ENCODE data around the gene ARL8B.
A peak's percentile ranks its signal among the peaks of the same experiment; 100 is the strongest.

Gene ARL8B

GRCh38 chr3:5128849-5129248 is 6.8 kb downstream of the ARL8B start:
- no peak overlapping the region for H3K27ac ChIP-seq
- no peak overlapping the region for H3K4me3 ChIP-seq (ENCODE audit: low read depth, low read length)
- DNase-seq = no peak
- peaks cover 3% of the 10 kb centered on the region; the same call in 1 of the 2 replicates for H3K36me3 ChIP-seq
- no peaks in the 10 kb centered on the region for H3K27me3 ChIP-seq (ENCODE audit: insufficient read depth, low read depth, severe bottlenecking)
- H3K9me3 ChIP-seq (ENCODE audit: severe bottlenecking) = no peaks in the 10 kb centered on the region
- TF ChIP-seq CTCF (IDR thresholded peaks at IDR 0.05; ENCODE audit: low read depth, low read length) = no peak

- no peaks in the 10 kb centered on the region; the same call in 1 of the 2 replicates for H3K36me3 ChIP-seq
- no peak for TF ChIP-seq CTCF (IDR thresholded peaks at IDR 0.05; ENCODE audit: low read depth, low read length)
- no peak overlapping the region for H3K27ac ChIP-seq
- H3K9me3 ChIP-seq (ENCODE audit: severe bottlenecking) = no peaks in the 10 kb centered on the region
- H3K27me3 ChIP-seq (ENCODE audit: insufficient read depth, low read depth, severe bottlenecking) = no peaks in the 10 kb centered on the region
- no peak for DNase-seq
- H3K4me3 ChIP-seq (ENCODE audit: low read depth, low read length) = no peak overlapping the region
Observed at GRCh38 chr3:5133239-5134018, 11.3 kb downstream of the ARL8B start.

GRCh38 chr3:5134019-5134391 is 11.9 kb downstream of the ARL8B start:
- H3K27me3 ChIP-seq (ENCODE audit: insufficient read depth, low read depth, severe bottlenecking) = no peaks in the 10 kb centered on the region
- DNase-seq = no peak
- no peak for TF ChIP-seq CTCF (IDR thresholded peaks at IDR 0.05; ENCODE audit: low read depth, low read length)
- no peaks in the 10 kb centered on the region; the same call in 1 of the 2 replicates for H3K36me3 ChIP-seq
- H3K27ac ChIP-seq = no peak overlapping the region
- H3K9me3 ChIP-seq (ENCODE audit: severe bottlenecking) = no peaks in the 10 kb centered on the region
- no peak overlapping the region for H3K4me3 ChIP-seq (ENCODE audit: low read depth, low read length)

DNA sequence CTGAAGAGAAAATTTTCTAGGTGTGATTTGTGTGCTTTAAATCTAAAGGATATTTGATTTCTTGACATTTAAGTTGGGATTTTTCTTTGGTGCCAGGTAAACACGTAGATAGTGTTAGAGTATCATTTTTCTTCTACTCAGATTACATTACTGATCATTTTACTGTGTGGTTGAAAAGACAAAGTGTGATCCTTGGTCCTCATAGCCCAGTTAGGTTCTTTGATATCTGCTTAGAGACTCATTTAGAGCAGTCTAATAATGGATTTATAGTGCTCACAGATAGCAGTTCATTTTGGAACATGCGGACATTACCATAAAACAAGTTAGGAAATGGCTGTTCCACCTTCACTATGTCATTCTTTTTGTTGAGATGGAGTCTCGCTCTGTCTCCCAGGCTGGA is 12.4 kb downstream of the ARL8B start:
- TF ChIP-seq CTCF (IDR thresholded peaks at IDR 0.05; ENCODE audit: low read depth, low read length) = no peak
- H3K27me3 ChIP-seq (ENCODE audit: insufficient read depth, low read depth, severe bottlenecking) = no peaks in the 10 kb centered on the region
- H3K36me3 ChIP-seq = no peaks in the 10 kb centered on the region; the same call in 1 of the 2 replicates
- no peak overlapping the region for H3K4me3 ChIP-seq (ENCODE audit: low read depth, low read length)
- H3K9me3 ChIP-seq (ENCODE audit: severe bottlenecking) = no peaks in the 10 kb centered on the region
- no peak for DNase-seq
- no peak overlapping the region for H3K27ac ChIP-seq

GRCh38 chr3:5136211-5136918 is 14.3 kb downstream of the ARL8B start:
- Histone ChIP-seq H3K27ac (no peak overlapping the region), H3K4me3 (ENCODE audit: low read depth, low read length) (no peak overlapping the region), H3K27me3 (ENCODE audit: insufficient read depth, low read depth, severe bottlenecking) (no peaks in the 10 kb centered on the region), H3K36me3 (no peaks in the 10 kb centered on the region), H3K9me3 (ENCODE audit: severe bottlenecking) (no peaks in the 10 kb centered on the region)
- TF ChIP-seq CTCF (IDR thresholded peaks at IDR 0.05; ENCODE audit: low read depth, low read length) = peak; percentile 36
- no peak for DNase-seq
